22Rv1 (cell line): ENCODE data around the gene KDM2A.
"Not testable (repeated sequence)": the region's sequence is repeated elsewhere in the genome, so short reads cannot be mapped to it uniquely, and the experiment has no call there.

Experiments
- CTCF ChIP-seq: fragments of 450-650 bp; IDR thresholded peaks from 2 replicates; pipeline ENCODE4 v1.5.1; 2017; ENCODE audit warnings: mild to moderate bottlenecking
- ZFX ChIP-seq: fragments of 450-650 bp; IDR thresholded peaks from 2 replicates; pipeline ENCODE4 v1.6.1; 2017; ENCODE audit warnings: antibody characterized with exemption, borderline replicate concordance

- not testable (repeated sequence) for TF ChIP-seq CTCF, ZFX
Measured at GRCh38 chr11:67168911-67169310, 49.8 kb downstream of the KDM2A start.
